ENCODE measurements around the gene C9orf85. TPM values are rescaled to one million over a fixed set of nuclear protein-coding genes. Genes with fewer than 3 reads are reported as not detected.

The C9orf85 gene
- total RNA-seq, 1 experiment from 2014 or later, result 20.2 TPM

GRCh38 chr9:71931166-71931565 lies 19.7 kb downstream of the C9orf85 start:
- no peak overlapping the region for H3K27ac Mint-ChIP-seq

GRCh38 chr9:71936066-71936465 lies 24.6 kb downstream of the C9orf85 start:
- TF ChIP-seq ZBTB21 (CRISPR knock-in tag; IDR thresholded peaks at IDR 0.05; ENCODE audit: borderline replicate concordance) (no peak), CREB1 (CRISPR knock-in tag; IDR thresholded peaks at IDR 0.05) (no peak), NR3C1 (CRISPR knock-in tag; conservative IDR thresholded peaks at IDR 0.05; ENCODE audit: low read depth) (no peak), PRRX2 (CRISPR knock-in tag; IDR thresholded peaks at IDR 0.05) (no peak), IRF1 (CRISPR knock-in tag; IDR thresholded peaks at IDR 0.05) (no peak), TCF7 (CRISPR knock-in tag; IDR thresholded peaks at IDR 0.05; ENCODE audit: low read depth) (no peak)
- H3K9me3 Mint-ChIP-seq, result peaks cover 6% of the 10 kb centered on the region
- ChIA-PET CTCF (interaction anchor here (0.6 to 1.0 kb wide), 2 partner anchors 25 to 106 kb away, joined by 3 to 5 read pairs; partner anchors contain the start of genes ABHD17B and C9orf85), POLR2A (no interaction called here)
- H3K27me3 Mint-ChIP-seq (ENCODE audit: low read depth), result no peaks in the 10 kb centered on the region
- no peak for DNase-seq (ENCODE audit: low spot score)
- H3K36me3 Mint-ChIP-seq, result peaks cover 4% of the 10 kb centered on the region; the same call in 1 of the 2 replicates
- H3K27ac Mint-ChIP-seq, result peak overlapping the region; percentile 85
- peaks cover 29% of the 10 kb centered on the region for H3K4me1 Mint-ChIP-seq
- ATAC-seq, result no peak
- no peak overlapping the region for H3K4me3 Mint-ChIP-seq

More at GRCh38 chr9:71931166-71931565, 19.7 kb downstream of the C9orf85 start:
- CTCF ChIA-PET, result interaction anchor here (2.0 kb wide), 1 partner anchor 124 kb away, joined by 5 read pairs; no protein-coding TSS in a partner anchor
- Mint-ChIP-seq H3K36me3 (peaks cover 4% of the 10 kb centered on the region; the same call in 1 of the 2 replicates), H3K4me1 (peaks cover 42% of the 10 kb centered on the region), H3K27me3 (ENCODE audit: low read depth) (no peaks in the 10 kb centered on the region), H3K4me3 (no peak overlapping the region), H3K9me3 (peaks cover 6% of the 10 kb centered on the region)
- POLR2A ChIA-PET, result no interaction called here
- DNase-seq (ENCODE audit: low spot score), result no peak
- no peak for TF ChIP-seq FOXP1 (CRISPR knock-in tag; IDR thresholded peaks at IDR 0.05; ENCODE audit: borderline replicate concordance)
- TF ChIP-seq ZNF425 (CRISPR knock-in tag; conservative IDR thresholded peaks at IDR 0.05), result no peak
- ATAC-seq, result no peak

- CTCF ChIA-PET, result interaction anchor here (0.7 to 1.0 kb wide), 2 partner anchors 26 to 48 kb away, joined by 3 to 5 read pairs; partner anchors contain the start of genes ABHD17B and C9orf85
- peaks cover 40% of the 10 kb centered on the region for H3K4me1 Mint-ChIP-seq
- no peak for TF ChIP-seq ATF2 (CRISPR knock-in tag; IDR thresholded peaks at IDR 0.05; ENCODE audit: borderline replicate concordance, low read depth)
- no peak for TF ChIP-seq EMX1 (CRISPR knock-in tag; IDR thresholded peaks at IDR 0.05)
These were observed 25.7 kb downstream of the C9orf85 start for GRCh38 chr9:71937070-71937625.

GRCh38 chr9:71937898-71938297 lies 26.5 kb downstream of the C9orf85 start:
- ATAC-seq (no peak), DNase-seq (ENCODE audit: low spot score) (no peak)
- ChIA-PET POLR2A (no interaction called here), CTCF (interaction anchor here (0.7 kb wide), 1 partner anchor 47 kb away, joined by 3 read pairs; no protein-coding TSS in a partner anchor)
- Mint-ChIP-seq H3K9me3 (peaks cover 1% of the 10 kb centered on the region), H3K36me3 (peaks cover 2% of the 10 kb centered on the region; the same call in 1 of the 2 replicates), H3K4me1 (peaks cover 36% of the 10 kb centered on the region), H3K27ac (no peak overlapping the region), H3K27me3 (ENCODE audit: low read depth) (no peaks in the 10 kb centered on the region), H3K4me3 (no peak overlapping the region)
- no peak for TF ChIP-seq ZBTB21 (CRISPR knock-in tag; IDR thresholded peaks at IDR 0.05; ENCODE audit: borderline replicate concordance)
- TF ChIP-seq ZNF121 (CRISPR knock-in tag; IDR thresholded peaks at IDR 0.05), result no peak
- TF ChIP-seq MAX (CRISPR knock-in tag; IDR thresholded peaks at IDR 0.05), result no peak
- TF ChIP-seq ZNF532 (CRISPR knock-in tag; IDR thresholded peaks at IDR 0.05; ENCODE audit: borderline replicate concordance), result no peak
- no peak for TF ChIP-seq ZSCAN18 (CRISPR knock-in tag; IDR thresholded peaks at IDR 0.05)
- no peak for TF ChIP-seq ZMAT4 (CRISPR knock-in tag; IDR thresholded peaks at IDR 0.05)
- TF ChIP-seq CREB1 (CRISPR knock-in tag; IDR thresholded peaks at IDR 0.05), result no peak

More at GRCh38 chr9:71937070-71937625, 25.7 kb downstream of the C9orf85 start:
- DNase-seq (ENCODE audit: low spot score), result no peak
- peaks cover 6% of the 10 kb centered on the region for H3K9me3 Mint-ChIP-seq
- H3K27ac Mint-ChIP-seq, result peak overlapping the region; percentile 64
- POLR2A ChIA-PET, result no interaction called here
- H3K36me3 Mint-ChIP-seq, result peaks cover 4% of the 10 kb centered on the region; the same call in 1 of the 2 replicates
- H3K27me3 Mint-ChIP-seq (ENCODE audit: low read depth), result no peaks in the 10 kb centered on the region
- no peak overlapping the region for H3K4me3 Mint-ChIP-seq
- ATAC-seq, result 0 out of 2 replicates have a peak, but pooled peaks have one; percentile 16

All from WTC11 (cell line).